B cell (primary cell): ENCODE data around the gene CHST14.

Experiments
- CTCF ChIP-seq: fragments of 200-600 bp; IDR thresholded peaks from one replicate; pipeline ENCODE4 v1.8.0; 2022; ENCODE audit warnings: antibody characterized with exemption, mild to moderate bottlenecking
- EZH2 ChIP-seq: IDR thresholded peaks from 2 replicates; pipeline ENCODE4 v1.6.1; 2012; ENCODE audit warnings: borderline replicate concordance, low read depth, mild to moderate bottlenecking, moderate library complexity, low read length; ENCODE audit not compliant: insufficient read depth, poor library complexity, severe bottlenecking

GRCh38 chr15:40435023-40435709 lies 35.6 kb upstream of the CHST14 start:
- no peak for TF ChIP-seq EZH2
- no peak for TF ChIP-seq CTCF
